Stimulated activated CD8-positive, alpha-beta memory T cell treated with anti-CD3 and anti-CD28 coated beads, Interleukin-12 subunit alpha, Interleukin-12 subunit beta, amount 100 ng/mL, for 24 hours (primary cell): ENCODE results near the gene RALB.
"Not testable (repeated sequence)": the region's sequence is repeated elsewhere in the genome, so short reads cannot be mapped to it uniquely, and the experiment has no call there.

Experiments used
- DNase-seq: peaks from one replicate; pipeline ENCODE4 v3.0.0-alpha.2; 2020; ENCODE audit errors: extremely low read depth

The RALB gene

DNA sequence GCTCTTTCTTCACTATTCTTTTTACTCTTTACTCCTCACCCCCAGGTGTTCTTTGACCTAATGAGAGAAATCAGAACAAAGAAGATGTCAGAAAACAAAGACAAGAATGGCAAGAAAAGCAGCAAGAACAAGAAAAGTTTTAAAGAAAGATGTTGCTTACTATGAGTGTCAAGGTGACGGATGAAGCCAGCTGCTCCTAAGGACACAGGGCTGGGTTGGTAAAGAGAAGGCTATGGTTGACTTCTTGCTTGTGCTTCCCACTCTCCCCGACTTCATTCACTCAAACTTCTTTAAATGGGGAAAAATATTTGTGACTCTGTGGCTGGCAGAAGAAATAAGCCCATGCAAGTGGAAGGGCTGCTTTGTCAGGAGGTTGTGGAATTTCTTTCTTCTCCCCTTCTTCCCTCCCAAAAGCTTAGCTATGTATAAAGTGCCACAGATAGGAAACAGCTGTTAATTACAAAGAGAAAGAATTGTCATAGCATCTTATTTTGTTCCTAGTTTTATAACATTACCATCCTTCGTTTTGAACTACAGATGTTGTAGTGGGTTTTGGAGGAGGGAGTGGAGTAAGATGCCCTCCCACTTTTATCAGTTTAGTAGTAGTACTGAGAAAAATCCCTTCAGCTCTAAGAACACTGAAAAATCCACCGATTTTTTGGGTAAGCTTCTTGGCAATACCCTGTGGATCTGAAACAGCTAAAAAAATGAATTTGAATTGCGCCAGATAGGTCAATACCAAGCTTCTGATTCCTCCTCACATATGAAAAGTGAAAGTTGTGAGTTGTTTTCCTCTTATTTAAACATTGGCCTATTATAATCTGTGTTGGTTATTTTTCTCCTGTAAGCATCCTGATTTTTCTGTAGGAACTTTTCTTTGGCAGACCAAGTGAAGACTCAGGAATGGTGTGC is 40.7 kb downstream of the RALB start:
- DNase-seq = no peak

DNA sequence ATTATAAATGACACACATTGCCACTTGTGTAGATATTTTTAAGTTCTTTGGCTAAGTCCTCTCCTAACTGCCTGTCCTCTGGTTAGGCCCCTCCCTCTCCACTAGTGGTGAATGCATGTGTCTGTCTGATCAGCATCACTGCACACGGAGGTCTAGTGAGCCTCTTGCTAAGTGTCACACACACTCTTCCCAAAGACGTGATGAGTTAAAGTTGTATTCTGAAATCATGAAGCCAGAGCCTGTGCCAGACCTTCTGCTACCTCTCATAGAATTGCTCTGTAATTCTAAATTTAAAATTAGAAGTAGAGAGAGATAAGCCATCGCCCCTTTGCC is 41.3 kb downstream of the RALB start:
- DNase-seq = no peak

DNA sequence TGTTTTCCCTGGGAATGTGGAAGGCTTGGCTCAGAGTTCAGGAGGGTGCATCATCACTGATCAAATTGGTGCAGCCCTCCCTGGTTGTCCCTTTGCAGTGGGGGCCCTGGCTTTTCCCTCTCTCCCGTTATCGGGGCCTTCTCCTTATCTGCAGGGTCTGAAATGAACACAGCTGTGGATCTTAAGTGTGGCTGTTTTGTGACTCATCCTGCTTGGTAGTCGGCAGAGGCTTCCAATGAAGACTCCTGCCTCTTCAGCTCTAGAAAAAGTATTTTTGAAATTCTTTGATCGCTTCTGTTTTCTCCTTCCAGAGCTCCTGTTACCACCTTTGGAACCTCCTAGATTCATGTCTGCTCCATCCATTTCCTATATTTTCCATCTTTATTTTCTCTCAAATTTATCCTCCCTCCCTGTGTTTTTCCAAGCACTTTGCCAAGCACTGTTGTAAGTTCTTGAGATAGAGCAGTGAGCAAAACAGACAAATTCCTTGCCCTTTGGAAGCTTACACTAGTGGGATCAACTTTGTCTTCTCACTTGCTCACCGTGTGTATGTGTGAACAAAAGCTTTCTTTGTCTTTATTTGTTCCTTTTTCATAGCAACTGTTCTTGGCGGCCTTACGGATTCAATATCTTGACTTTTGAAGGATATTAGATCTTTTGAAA is 45.7 kb downstream of the RALB start:
- no peak for DNase-seq

DNA sequence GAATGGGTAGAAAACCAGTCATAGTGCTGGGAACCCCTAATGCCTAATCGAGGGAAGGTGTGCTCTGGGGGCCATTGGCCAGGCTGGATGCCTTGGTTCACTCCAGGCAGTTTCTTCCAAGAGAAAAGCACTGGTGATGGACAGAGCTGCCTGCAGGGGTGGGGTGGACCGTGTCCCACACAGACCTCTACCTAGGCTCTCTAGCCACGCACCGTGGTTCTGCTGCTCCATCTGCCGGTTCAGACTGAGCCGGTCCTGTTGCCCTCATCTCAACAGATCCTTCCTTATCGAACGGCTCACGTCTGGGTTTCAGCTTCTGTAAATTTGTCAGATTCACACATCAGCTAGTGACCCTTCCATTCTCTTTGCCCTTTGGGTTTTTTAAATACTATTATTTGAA is 46.4 kb downstream of the RALB start:
- DNase-seq = no peak

DNA sequence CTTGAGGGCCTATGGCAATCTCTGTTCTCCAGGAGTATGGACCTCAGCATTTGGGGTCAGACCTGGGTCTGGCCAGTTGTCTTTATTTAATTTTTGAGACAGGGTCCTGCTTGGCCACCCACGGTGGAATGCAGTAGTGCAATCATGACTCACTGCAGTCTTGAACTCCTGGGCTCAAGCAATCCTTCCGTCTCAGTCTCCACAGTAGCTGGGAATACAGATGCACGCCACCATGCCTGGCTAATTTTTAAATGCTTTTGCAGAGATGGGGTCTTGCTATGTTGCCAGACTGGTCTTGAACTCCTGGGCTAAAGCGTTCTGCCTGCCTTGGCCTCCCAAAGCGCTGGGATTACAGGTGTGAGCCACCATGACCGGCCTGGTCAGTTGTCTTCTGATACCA is 46.9 kb downstream of the RALB start:
- no peak for DNase-seq

DNA sequence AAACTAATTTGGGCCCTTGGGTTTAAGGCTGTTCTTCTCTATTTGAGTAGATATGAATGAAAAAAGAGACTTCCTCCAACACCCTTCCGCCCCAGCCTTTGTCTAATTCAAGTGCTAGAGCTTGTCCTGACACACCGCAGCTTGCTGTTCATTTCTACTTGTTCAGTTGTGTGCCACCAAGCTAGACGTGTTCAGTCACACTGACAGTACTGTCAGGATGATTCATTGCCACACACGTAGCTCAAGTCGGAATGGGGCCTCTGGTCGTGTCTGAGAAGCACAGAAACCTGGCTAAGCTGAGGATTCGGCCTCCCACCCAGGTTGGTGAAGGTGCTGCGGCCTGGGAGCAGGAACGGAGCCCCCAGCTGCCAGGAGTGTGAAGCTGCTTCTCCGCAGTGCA is 47.7 kb downstream of the RALB start:
- DNase-seq = no peak

DNA sequence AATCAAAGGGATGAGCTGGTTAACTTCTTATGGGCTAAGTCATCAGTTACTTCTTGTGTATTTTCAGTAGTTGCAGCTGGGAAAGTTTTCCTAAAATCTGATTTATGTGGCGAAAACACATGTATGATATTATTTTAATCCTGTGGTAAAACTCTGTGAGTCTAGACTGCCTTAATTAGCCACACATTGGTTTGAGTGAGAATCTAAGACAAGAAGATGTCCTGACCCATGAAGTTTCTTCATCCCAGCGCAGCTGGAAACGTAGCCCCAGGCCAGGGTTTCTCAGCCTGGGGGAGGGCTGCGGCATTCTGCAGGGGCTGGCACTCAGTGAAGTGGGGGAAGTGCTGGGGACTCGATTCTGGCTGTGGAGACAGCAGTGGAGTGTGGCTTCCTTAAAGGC is 48.6 kb downstream of the RALB start:
- DNase-seq = no peak

DNA sequence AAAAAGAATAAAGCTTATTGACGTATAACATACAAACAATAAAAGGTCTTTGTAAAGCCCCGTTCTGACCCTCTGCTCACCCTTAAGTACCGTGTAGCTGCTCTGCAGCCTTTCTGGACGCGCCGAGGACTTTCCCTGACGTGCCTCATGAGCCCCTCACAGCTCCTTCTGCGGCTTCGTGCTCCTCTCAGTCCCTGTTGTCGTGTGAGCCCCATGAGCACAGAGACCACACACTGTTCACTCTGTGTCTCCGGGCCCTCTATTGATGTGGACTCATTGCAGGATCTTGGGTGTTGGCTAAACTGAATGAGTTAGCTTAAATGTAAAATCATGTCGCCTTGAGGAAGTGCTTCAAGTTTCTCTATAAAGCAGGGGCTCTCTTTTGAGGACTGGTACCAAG is 49.6 kb downstream of the RALB start:
- DNase-seq = no peak

DNA sequence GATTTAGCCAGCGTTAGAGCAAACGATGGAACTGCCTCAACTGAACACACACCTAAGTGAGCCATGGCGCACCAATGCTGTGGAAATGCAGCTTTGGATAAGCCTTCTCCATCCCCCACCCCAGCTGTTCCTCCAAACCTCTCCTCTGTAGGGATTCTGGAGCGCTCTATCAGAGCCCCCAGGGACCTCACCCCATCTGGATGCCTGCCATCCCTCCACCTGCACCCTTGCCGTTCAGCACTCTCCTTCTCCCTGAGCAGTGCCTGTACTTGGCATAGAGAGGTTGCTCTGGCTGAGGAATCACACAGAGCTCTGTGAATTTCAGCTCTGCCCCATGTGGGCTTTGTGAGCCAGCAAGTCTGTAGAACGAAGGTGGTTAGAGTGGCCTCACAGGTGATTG is 50.5 kb downstream of the RALB start:
- no peak for DNase-seq

DNA sequence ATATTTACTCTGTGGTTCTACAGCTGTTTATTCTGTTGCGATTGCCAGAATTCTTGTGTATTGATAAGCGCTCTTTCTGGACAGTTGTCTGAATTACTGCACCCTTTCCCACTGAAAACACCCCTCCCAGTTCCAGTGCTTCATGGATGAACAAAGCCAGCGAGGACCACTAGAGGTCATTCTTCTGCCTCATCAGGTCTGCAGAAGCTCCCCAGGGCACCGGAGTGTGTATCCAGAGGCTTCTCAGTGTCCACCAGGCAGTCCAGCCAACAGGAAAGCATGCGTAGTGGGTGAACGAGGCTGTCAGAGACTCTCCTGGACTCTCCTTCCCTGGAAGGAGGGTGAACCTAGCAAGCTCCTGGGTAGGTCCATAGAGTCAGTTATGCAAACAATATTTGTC is 52.6 kb downstream of the RALB start:
- DNase-seq = no peak

DNA sequence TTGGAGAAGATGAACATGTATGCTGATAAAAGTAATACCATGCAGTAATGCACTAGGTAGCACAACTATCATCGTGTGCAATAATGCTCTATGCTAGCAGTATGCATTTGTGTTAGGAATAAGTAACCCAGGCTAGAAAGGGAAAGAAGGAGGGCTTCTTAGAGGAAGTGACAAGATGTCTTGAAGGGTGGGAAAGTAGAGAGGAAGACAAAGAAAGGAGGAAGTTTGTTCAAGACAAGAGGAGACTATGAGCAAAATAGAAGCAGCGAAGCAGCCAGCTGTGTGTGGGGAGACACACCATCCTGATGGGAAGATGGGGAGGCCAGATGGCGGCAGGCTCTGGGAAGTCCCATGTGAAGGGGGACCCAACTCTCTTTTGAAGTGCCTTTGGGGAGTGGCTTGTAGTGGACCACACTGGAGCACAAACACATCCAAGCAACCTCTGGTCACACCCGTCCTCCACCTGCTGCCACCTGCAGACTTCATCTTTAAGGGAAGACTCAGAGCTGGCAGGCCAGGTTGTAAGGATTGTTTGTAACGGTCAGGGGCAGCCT is 53.4 kb downstream of the RALB start:
- DNase-seq = no peak

DNA sequence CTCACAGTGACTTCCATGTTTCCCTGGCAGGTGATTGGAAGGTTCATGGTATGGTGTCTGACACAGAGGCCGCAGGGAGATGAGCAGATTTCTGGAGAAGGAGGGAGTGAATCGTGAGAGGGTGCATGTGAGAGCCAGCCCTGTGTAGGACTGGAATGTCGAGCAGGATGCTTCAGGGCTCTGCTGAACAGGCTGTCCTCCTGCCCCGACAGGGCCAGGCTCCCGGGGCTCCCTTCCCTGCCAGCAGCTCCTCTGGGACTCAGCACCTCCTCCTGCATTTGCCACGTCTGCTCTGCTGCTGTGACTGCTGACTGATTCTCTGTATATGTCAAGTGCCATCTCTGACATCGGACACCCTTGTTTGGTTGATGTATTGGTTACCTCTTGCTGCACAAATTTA is 54.8 kb downstream of the RALB start:
- no peak for DNase-seq

DNA sequence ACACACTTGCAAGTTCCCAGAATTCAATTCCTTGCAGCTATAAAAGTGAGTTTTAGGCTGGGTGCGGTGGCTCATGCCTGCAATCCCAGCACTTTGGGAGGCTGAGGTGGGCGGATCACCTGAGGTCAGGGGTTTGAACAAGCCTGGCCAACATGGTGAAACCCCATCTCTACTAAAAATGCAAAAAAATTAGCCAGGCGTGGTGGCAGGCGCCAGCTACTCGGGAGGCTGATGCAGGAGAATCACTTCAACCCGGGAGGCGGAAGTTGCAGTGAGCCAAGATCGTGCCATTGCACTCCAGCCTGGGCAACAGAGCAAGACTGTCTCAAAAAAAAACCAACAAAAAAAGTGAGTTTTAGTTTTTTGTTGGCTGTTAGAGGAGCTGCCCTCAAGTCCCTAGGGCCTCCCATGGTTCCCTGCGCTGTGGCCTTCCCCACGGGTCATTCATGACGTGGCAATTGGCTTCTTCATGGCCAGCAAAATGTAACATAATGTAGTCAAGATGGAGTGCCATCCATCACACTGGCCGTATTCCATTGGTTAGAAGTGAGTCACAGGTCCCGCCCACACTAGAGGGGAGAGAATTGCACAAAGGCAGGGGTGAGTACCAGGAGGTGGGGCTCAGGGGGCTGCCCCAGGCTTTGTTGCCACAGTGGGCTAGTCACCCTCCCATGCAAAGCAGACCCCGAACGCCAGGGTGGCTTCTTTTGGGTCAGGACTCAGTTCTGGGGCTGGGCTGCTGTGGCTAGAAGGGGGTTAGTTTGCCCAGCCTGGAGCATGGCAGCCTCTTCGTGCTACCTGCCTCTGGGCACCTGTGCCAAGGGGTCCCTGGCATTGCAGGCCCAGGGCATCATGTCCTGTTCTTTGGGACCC is 55.6 kb downstream of the RALB start:
- DNase-seq = no peak

DNA sequence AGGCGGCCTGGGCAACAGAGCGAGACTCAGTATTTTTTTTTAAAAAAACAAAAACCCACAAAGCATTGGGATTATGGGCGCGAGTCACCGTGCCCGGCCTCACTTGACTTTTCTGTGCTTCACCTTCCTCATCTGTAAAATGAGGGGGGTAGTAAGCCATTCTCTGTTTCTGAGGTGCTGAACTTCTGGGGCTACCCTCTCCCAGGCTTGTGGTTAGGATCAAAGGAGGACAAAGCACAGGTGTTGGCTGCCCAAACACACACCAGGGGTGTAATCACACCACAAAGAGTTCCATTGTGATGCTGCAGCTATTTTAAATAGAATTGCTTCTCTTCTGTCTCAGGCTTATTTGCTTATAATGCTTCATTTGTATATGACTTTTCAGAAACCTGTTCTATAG is 57.5 kb downstream of the RALB start:
- no peak for DNase-seq

DNA sequence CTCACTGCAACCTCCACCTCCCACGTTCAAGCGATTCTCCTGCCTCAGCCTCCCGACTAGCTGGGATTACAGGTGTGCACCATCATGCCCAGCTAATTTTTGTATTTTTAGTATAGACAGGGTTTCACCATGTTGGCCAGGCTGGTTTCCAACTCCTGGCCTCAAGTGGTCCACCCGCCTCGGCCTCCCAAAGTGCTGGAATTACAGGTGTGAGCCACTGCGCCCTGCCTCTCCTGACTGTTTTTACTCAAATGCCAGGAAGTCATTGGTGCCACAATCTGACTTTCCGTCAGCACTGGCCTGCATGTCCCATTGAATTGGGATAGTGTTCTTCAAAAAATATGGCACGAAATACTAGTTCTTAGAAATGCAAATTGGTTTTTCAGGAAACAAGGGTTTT is 58.2 kb downstream of the RALB start:
- not testable (repeated sequence) for DNase-seq

DNA sequence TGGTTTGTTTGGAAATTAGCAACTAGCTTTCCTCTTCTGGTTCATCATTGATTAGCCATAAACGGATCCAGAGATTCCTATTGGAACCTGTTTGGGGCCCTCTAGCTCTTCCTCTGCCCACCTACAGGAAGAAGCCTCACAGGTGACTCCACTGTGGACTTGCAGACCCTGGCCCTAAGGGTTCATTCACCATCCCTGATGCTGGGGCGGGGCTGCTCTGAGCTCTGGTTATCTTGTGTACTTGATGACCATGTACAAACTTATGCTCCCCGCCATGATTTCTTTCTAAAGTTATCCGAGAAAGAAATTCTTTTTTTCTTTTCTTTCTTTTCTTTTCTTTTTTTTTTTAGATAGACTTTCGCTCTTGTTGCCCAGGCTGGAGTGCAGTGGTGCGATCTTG is 59.4 kb downstream of the RALB start:
- DNase-seq = no peak

DNA sequence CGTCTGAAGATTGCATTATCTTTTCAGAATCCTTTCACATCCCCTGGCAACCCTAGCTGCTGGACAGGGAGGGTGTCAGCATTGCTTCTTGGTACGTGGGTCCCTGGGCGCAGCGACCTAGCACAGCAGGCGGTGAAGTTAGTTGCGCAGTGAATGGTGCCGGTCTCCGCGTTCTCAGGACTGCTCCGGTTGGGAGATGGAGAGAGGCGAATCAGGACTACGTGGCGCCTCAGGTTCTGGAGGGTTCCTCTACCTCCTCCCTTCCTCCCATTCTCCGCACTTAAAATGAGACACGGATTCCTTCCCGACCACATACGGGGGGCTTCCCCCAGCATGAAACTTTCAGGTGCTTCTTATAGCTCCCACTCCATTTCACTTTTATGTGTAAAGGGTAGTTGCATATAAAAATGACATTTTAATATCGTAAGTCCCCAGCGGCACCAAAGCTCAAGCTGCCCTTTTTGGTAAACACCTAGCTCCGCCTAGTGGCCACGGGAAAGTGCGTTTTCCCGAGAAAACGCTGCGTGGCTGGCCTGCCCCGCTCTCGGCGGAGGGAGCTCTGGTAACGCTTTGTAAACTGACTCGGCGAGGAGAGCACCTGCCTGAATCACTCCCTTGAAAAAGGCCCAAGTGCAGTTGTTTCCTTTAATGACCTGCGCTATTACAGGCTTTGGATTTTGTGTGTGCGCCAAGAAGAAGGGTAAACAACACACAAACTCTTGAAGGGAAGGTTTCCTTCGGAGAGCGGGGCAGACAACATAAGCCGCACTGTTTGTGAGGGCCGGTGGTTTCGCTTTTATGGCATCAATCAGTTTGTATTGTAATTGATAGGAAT is 60.4 kb downstream of the RALB start:
- peak; percentile 40 for DNase-seq

DNA sequence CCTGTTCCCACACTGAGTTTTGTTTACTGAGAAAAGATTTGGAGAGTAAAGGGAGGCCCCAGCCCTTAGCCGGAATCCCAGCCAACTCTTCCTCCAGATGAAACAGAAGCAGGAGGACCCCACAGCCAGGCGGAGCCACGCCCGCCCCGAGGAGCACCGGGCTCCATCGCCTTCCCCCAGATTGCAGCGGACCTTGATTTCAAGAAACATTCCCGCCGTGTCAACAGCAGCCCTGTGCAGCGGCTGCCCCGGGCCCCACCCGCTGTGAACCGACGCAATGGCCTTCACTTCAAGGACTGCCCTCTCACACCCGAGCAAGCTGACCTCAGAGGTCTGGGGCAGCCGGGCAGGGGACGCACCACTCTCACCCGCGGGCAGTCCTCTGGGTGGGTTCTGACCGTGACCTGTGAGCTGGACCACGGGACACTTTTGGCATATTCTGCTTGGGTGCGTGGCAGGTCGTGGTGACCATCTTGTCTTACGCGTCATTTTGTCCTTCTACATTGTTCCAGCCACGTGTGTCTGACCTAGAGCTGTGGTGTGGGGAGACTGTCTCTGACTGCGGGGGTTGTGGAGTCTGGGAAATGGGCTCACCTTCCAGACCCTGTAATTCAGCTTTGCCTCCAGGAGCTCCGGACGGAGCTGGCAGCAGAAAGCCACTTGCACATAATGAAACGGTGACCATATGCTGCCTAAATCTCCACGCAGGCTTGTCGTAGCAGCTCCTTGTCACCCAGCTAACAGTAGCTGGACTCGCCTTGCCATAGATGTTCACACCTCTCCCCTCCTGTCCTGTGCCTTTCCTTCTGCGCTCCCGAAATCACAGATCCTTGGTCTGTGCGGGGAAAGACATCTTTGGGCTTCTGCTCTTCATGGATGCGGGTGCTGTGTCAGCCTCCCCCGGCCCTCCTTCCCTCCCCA is 61.3 kb downstream of the RALB start:
- no peak for DNase-seq

DNA sequence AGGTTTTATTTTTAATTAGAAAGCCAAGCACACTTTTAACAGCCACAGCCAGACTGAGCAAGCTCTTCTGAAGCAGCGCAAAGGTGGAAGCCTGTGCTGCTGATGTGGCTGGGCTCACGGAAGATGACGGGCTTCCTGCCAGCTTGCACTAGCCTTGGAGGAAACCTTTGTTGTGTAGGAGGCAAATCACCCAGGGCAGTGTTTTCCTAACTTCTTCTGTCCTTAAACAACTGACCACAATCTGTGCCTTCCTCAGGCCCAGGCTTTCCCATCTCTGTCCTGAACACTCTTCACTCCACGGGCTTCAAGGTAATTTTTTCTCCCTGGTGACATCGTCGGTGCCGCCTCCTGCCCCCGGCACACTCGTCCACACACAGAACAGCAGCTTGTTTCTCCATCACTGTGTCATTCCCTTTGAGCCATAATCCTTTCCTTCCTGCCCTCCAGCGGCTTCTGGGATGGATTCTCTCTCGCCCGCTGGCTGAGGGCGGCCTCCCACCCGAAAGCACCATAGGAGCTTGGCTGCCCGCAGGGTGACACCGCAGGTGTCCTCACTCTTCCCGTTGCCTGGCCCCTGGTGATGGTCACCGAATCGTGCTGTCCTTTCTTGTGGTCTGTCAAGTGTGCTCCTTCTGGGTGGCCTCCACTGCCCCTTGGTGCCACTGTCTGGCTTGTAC is 62.2 kb downstream of the RALB start:
- DNase-seq = no peak
